OCI-LY7 (cell line): ENCODE measurements around the gene ELL. TPM values are rescaled to one million over a fixed set of nuclear protein-coding genes. Genes with fewer than 3 reads are reported as not detected.

Experiments
- BruUV-seq: library from RNA; stranded (reverse); fragments of 400-500 nt; replicated peaks from 2 replicates; lab custom pipeline; 2021; lab: Mats Ljungman, UMichigan
- CTCF ChIA-PET: fragments of 300-600 bp; sonication (Branson Sonifier 250); formaldehyde crosslinking; loops from one replicate; lab custom pipeline; 2022; ENCODE audit warnings: antibody characterized with exemption; ENCODE audit not compliant: unreplicated experiment; lab: Charles Lee
- POLR2A ChIA-PET: fragments of 300-600 bp; sonication (Branson Sonifier 250); formaldehyde crosslinking; loops from one replicate; lab custom pipeline; 2022; ENCODE audit warnings: antibody characterized with exemption; lab: Charles Lee
- DNase-seq: peaks from one replicate; pipeline ENCODE4 v3.0.0-alpha.2; 2015; ENCODE audit warnings: low spot score
- H2AFZ ChIP-seq: fragments of 200-600 bp; sonication (generic), shearing (Covaris generic); 2 replicates; pipeline ENCODE4 v1.6.1; 2014; ENCODE audit warnings: mild to moderate bottlenecking, antibody characterized with exemption, low read length, moderate library complexity
- H3K27ac ChIP-seq: fragments of 200-600 bp; sonication (generic); 2 replicates; pipeline ENCODE4 v1.5.1; 2014; ENCODE audit warnings: mixed run types, low read depth, mild to moderate bottlenecking, moderate library complexity, low read length, inconsistent platforms; ENCODE audit not compliant: poor library complexity, severe bottlenecking
- H3K36me3 ChIP-seq: fragments of 200-600 bp; sonication (generic); 2 replicates; pipeline ENCODE4 v1.6.1; 2014; ENCODE audit warnings: mild to moderate bottlenecking, antibody characterized with exemption, low read length, moderate library complexity, mixed read lengths; ENCODE audit not compliant: insufficient read depth
- H3K4me1 ChIP-seq: fragments of 200-600 bp; sonication (generic); 2 replicates; pipeline ENCODE4 v1.5.1; 2014; ENCODE audit warnings: mild to moderate bottlenecking, low read length; ENCODE audit not compliant: insufficient read depth, poor library complexity, severe bottlenecking
- H3K4me2 ChIP-seq: fragments of 200-600 bp; sonication (generic); 2 replicates; pipeline ENCODE4 v1.6.1; 2014; ENCODE audit warnings: mild to moderate bottlenecking, low read length
- H3K4me3 ChIP-seq: fragments of 200-600 bp; sonication (generic); 2 replicates; pipeline ENCODE4 v1.5.1; 2014; ENCODE audit warnings: mild to moderate bottlenecking, low read depth, low read length; ENCODE audit not compliant: poor library complexity, severe bottlenecking
- H3K79me2 ChIP-seq: fragments of 200-600 bp; sonication (generic); 2 replicates; pipeline ENCODE4 v1.6.1; 2016; ENCODE audit warnings: low read depth, mild to moderate bottlenecking, low read length, moderate library complexity, mixed read lengths; ENCODE audit not compliant: insufficient read depth
- H3K9me2 ChIP-seq: fragments of 200-600 bp; sonication (generic); 2 replicates; pipeline ENCODE4 v1.6.1; 2016; ENCODE audit warnings: mild to moderate bottlenecking, low read length, mixed read lengths; ENCODE audit not compliant: insufficient read depth
- H3K9me3 ChIP-seq: fragments of 200-600 bp; sonication (generic); 2 replicates; pipeline ENCODE4 v1.6.1; 2014; ENCODE audit warnings: mild to moderate bottlenecking, mixed run types, low read length, mixed read lengths
- H4K20me1 ChIP-seq: fragments of 200-600 bp; sonication (generic); 2 replicates; pipeline ENCODE4 v1.6.1; 2014; ENCODE audit warnings: mild to moderate bottlenecking, antibody characterized with exemption, low read length, moderate library complexity, mixed read lengths; ENCODE audit not compliant: insufficient read depth
- EZH2phosphoT487 ChIP-seq: fragments of 200-600 bp; sonication (generic); IDR thresholded peaks from 2 replicates; pipeline ENCODE4 v1.6.1; 2018; ENCODE audit warnings: low read depth, borderline replicate concordance, mild to moderate bottlenecking, mixed run types, antibody characterized with exemption, low read length, moderate library complexity, mixed read lengths
- intact Hi-C: fragments of 100-400 bp; cut with micrococcal nuclease; formaldehyde crosslinking; loops from one replicate; pipeline ENCODE4 v1.10.0; 2022; ENCODE audit not compliant: unreplicated experiment
- total RNA-seq, 2 experiments: library from RNA; depleted of rRNA in 1 of 2; stranded (reverse); fragments of >200 nt in 1 of 2; shearing (Covaris generic) in 1 of 2; gene quantifications; 2 replicates each; pipeline ENCODE4 v1.2.3, GENCODE V29; 2014 to 2022
- TF ChIP-seq, protein P1 (sequence below): fragments of 200-600 bp; sonication (generic); conservative IDR thresholded peaks from 2 replicates; pipeline ENCODE4 v1.5.1; 2014; ENCODE audit warnings: mild to moderate bottlenecking, antibody characterized with exemption, low read length, moderate library complexity, mixed read lengths

The ELL gene
- total RNA-seq, 2 experiments from 2014 or later: 14.4 to 24.6 TPM

DNA sequence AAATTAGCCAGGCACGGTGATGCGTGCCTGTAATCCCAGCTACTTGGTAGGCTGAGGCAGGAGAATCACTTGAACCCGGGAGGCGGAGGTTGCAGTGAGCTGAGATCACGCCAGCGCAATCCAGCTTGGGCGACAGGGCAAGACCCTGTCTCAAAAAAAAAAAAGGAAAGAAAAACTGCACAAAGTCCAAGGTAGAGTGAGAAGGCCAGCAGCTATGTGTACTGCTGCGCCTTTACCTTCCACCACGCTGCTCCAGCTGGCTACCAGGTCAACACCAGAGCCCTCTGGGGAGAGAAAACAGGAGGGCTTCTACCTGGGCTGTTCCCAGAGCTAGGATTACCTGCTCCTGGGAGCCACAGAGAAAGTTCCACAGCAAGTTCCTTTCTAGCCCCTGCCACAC lies 3.2 kb downstream of the ELL start:
- Histone ChIP-seq H2AFZ (no peak overlapping the region), H3K79me2 (peaks cover 69% of the 10 kb centered on the region), H3K9me3 (no peaks in the 10 kb centered on the region), H3K27ac (no peak overlapping the region), H4K20me1 (no peaks in the 10 kb centered on the region), H3K4me2 (no peak overlapping the region), H3K4me1 (peaks cover 11% of the 10 kb centered on the region), H3K4me3 (no peak overlapping the region), H3K9me2 (no peaks in the 10 kb centered on the region), H3K36me3 (no peaks in the 10 kb centered on the region)
- ChIA-PET CTCF (no interaction called here), POLR2A (interaction anchor here (0.5 kb wide), 1 partner anchor 10 kb away, joined by 4 read pairs; no protein-coding TSS in a partner anchor)
- no peak for DNase-seq
- BruUV-seq: no TSS peak
- no peak for TF ChIP-seq EZH2phosphoT487
- TF ChIP-seq, protein P1, sequence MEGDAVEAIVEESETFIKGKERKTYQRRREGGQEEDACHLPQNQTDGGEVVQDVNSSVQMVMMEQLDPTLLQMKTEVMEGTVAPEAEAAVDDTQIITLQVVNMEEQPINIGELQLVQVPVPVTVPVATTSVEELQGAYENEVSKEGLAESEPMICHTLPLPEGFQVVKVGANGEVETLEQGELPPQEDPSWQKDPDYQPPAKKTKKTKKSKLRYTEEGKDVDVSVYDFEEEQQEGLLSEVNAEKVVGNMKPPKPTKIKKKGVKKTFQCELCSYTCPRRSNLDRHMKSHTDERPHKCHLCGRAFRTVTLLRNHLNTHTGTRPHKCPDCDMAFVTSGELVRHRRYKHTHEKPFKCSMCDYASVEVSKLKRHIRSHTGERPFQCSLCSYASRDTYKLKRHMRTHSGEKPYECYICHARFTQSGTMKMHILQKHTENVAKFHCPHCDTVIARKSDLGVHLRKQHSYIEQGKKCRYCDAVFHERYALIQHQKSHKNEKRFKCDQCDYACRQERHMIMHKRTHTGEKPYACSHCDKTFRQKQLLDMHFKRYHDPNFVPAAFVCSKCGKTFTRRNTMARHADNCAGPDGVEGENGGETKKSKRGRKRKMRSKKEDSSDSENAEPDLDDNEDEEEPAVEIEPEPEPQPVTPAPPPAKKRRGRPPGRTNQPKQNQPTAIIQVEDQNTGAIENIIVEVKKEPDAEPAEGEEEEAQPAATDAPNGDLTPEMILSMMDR: no peak
- intact Hi-C loops: no loop called here

DNA sequence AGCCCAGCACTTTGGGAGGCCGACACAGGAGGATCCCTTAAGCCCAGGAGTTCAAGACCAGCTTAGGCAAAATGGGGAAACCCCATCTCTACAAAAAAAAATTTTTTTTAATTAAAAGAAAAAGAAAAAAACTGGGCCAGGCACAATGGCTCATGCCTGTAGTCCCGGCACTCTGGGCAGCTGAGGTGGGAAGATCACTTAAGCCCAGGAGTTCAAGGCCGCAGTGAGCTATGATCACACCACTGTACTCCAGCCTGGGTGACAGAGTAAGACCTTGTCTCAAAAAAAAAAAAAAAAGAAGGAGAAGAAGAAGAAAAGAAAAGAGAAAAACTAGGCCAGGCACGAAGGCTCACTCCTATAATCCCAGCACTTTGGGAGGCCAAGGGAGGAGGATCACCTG lies 4.3 kb downstream of the ELL start:
- no peaks in the 10 kb centered on the region for H3K36me3 ChIP-seq
- H2AFZ ChIP-seq: no peak overlapping the region
- no peak overlapping the region for H3K4me2 ChIP-seq
- H3K79me2 ChIP-seq: peaks cover 76% of the 10 kb centered on the region
- no peak overlapping the region for H3K4me3 ChIP-seq
- no peak for DNase-seq
- BruUV-seq: no TSS peak
- intact Hi-C loops: no loop called here
- H3K27ac ChIP-seq: no peak overlapping the region
- no peaks in the 10 kb centered on the region for H3K9me3 ChIP-seq
- ChIA-PET POLR2A (interaction anchor here (0.9 to 1.0 kb wide), 2 partner anchors 9 to 29 kb away, joined by 3 read pairs; no protein-coding TSS in a partner anchor), CTCF (no interaction called here)
- H3K4me1 ChIP-seq: peaks cover 11% of the 10 kb centered on the region
- TF ChIP-seq, protein P1: no peak
- no peak for TF ChIP-seq EZH2phosphoT487
- no peaks in the 10 kb centered on the region for H3K9me2 ChIP-seq
- H4K20me1 ChIP-seq: no peaks in the 10 kb centered on the region

DNA sequence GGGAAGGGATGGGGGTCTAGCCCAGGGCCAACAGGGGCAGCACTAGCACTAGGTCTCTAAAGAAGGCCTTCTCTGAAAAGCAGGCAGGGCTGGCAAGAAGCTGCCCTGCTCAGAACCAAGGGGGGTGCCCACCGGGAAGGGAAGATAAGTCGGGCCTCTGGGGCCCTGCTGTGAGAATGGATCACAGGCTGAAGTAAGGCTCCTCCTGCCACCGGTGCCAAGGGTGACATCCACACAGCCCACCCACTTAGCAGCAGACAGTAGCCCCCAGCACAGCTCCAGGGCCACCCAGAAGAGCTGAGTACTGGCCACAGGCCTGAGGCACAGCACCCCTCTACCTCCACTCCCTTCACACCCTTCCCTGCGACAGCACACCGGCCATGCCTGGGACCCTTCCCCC lies 5.9 kb downstream of the ELL start:
- H3K4me1 ChIP-seq: peaks cover 11% of the 10 kb centered on the region
- TF ChIP-seq, protein P1: no peak
- TF ChIP-seq EZH2phosphoT487: no peak
- H3K9me3 ChIP-seq: no peaks in the 10 kb centered on the region
- CTCF ChIA-PET: interaction anchor here (0.6 kb wide), 1 partner anchor 18 kb away, joined by 3 read pairs; no protein-coding TSS in a partner anchor
- intact Hi-C loops: no loop called here
- POLR2A ChIA-PET: no interaction called here
- H3K9me2 ChIP-seq: no peaks in the 10 kb centered on the region
- H3K4me3 ChIP-seq: no peak overlapping the region
- peaks cover 81% of the 10 kb centered on the region for H3K79me2 ChIP-seq
- no peaks in the 10 kb centered on the region for H4K20me1 ChIP-seq
- no peak overlapping the region for H2AFZ ChIP-seq
- H3K27ac ChIP-seq: no peak overlapping the region
- no peak overlapping the region for H3K4me2 ChIP-seq
- no peaks in the 10 kb centered on the region for H3K36me3 ChIP-seq
- no TSS peak for BruUV-seq
- DNase-seq: no peak
